Gastroesophageal sphincter (tissue), 3 donors: Measurements from ENCODE around the gene CASK.

Source experiments
- EP300 ChIP-seq: sonication (generic); formaldehyde crosslinking; IDR thresholded peaks from one replicate; pipeline ENCODE4 v1.6.1; 2017; ENCODE audit warnings: antibody characterized with exemption, mild to moderate bottlenecking
- POLR2A ChIP-seq, 2 donors: fragments of 450-650 bp; IDR thresholded peaks; one replicate each; pipeline ENCODE4 v1.6.1; 2017; ENCODE audit warnings: antibody characterized with exemption in 2 of 2, mild to moderate bottlenecking in 2 of 2, moderate library complexity in 1 of 2
- POLR2AphosphoS5 ChIP-seq: sonication (generic); formaldehyde crosslinking; IDR thresholded peaks from one replicate; pipeline ENCODE4 v1.6.1; 2017; ENCODE audit warnings: antibody characterized with exemption
- TF ChIP-seq, protein P1 (sequence below), 4 experiments: fragments of 200-600 bp in 2 of 4; fragments of 450-650 bp in 2 of 4; sonication (generic) in 1 of 4; IDR thresholded peaks; one replicate each; pipeline ENCODE4 v1.5.1; 2017 to 2019; ENCODE audit warnings: antibody characterized with exemption in 4 of 4, mild to moderate bottlenecking in 2 of 4, moderate library complexity in 2 of 4

DNA sequence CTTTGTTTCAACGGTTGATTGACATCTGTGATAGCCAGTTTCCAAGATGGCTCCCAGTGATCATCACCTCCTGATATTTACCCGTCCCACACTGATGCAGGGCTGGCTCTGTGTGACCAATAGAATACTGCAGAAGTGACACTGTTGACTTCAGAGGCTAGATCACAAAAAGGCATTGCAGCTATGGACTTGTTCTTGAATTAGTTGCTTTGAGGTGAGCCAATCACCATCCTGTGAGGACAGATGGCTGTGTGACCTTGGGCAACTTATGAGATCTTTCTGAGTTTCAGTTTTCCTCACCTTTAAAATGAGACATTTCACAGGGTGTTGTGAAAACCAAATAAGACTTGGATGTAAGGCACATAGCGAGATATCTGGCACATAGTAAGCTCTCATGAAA is 201.1 kb downstream of the CASK start:
- TF ChIP-seq, protein P1, sequence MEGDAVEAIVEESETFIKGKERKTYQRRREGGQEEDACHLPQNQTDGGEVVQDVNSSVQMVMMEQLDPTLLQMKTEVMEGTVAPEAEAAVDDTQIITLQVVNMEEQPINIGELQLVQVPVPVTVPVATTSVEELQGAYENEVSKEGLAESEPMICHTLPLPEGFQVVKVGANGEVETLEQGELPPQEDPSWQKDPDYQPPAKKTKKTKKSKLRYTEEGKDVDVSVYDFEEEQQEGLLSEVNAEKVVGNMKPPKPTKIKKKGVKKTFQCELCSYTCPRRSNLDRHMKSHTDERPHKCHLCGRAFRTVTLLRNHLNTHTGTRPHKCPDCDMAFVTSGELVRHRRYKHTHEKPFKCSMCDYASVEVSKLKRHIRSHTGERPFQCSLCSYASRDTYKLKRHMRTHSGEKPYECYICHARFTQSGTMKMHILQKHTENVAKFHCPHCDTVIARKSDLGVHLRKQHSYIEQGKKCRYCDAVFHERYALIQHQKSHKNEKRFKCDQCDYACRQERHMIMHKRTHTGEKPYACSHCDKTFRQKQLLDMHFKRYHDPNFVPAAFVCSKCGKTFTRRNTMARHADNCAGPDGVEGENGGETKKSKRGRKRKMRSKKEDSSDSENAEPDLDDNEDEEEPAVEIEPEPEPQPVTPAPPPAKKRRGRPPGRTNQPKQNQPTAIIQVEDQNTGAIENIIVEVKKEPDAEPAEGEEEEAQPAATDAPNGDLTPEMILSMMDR (IDR thresholded peaks at IDR 0.05) = no peak
- TF ChIP-seq POLR2A (IDR thresholded peaks at IDR 0.05) (no peak), EP300 (no peak), POLR2AphosphoS5 (no peak)
